ENCODE data around the gene WWOX. TPM values are rescaled to one million over a fixed set of nuclear protein-coding genes. Genes with fewer than 3 reads are reported as not detected.

Gene WWOX
- total RNA-seq, 1 experiment from 2014 or later: 79.9 TPM

GRCh38 chr16:78763821-78764440 lies 664.5 kb downstream of the WWOX start:
- POLR2A ChIA-PET (ENCODE audit: low non-redundant PET): no interaction called here
- no peak for DNase-seq (ENCODE audit: low spot score)
- intact Hi-C loops (cut with micrococcal nuclease; ENCODE audit: unreplicated experiment): no loop called here
- H3K9me3 ChIP-seq (ENCODE audit: low read depth, low read length, poor library complexity, severe bottlenecking): peaks cover 4% of the 10 kb centered on the region
- no peaks in the 10 kb centered on the region for H3K27me3 ChIP-seq (replicated peaks; ENCODE audit: insufficient read depth, low read depth, low read length, poor library complexity)
- TF ChIP-seq EZH2 (IDR thresholded peaks at IDR 0.05; ENCODE audit: borderline replicate concordance, low read depth, low read length, poor library complexity, severe bottlenecking): no peak
- TF ChIP-seq CTCF (conservative IDR thresholded peaks at IDR 0.05; ENCODE audit: low read depth, low read length): no peak
- no peak overlapping the region for H3K27ac ChIP-seq (ENCODE audit: low read depth, low read length, poor library complexity, severe bottlenecking)
- H3K4me1 ChIP-seq (ENCODE audit: insufficient read depth, low read length, poor library complexity, severe bottlenecking): no peaks in the 10 kb centered on the region
- H3K36me3 ChIP-seq (ENCODE audit: insufficient read depth, low read length, poor library complexity, severe bottlenecking): no peaks in the 10 kb centered on the region
- CTCF ChIA-PET: no interaction called here
- no peak overlapping the region for H3K4me3 ChIP-seq (ENCODE audit: low read depth, low read length, poor library complexity, severe bottlenecking)
- no TSS peak for BruUV-seq (replicated peaks)

GRCh38 chr16:78764478-78764877 lies 665.0 kb downstream of the WWOX start:
- intact Hi-C loops (cut with micrococcal nuclease; ENCODE audit: unreplicated experiment): no loop called here
- Histone ChIP-seq H3K27me3 (replicated peaks; ENCODE audit: insufficient read depth, low read depth, low read length, poor library complexity) (no peaks in the 10 kb centered on the region), H3K27ac (ENCODE audit: low read depth, low read length, poor library complexity, severe bottlenecking) (no peak overlapping the region), H3K9me3 (ENCODE audit: low read depth, low read length, poor library complexity, severe bottlenecking) (peaks cover 1% of the 10 kb centered on the region), H3K4me1 (ENCODE audit: insufficient read depth, low read length, poor library complexity, severe bottlenecking) (no peaks in the 10 kb centered on the region), H3K36me3 (ENCODE audit: insufficient read depth, low read length, poor library complexity, severe bottlenecking) (no peaks in the 10 kb centered on the region), H3K4me3 (ENCODE audit: low read depth, low read length, poor library complexity, severe bottlenecking) (no peak overlapping the region)
- DNase-seq (ENCODE audit: low spot score): no peak
- ChIA-PET CTCF (no interaction called here), POLR2A (ENCODE audit: low non-redundant PET) (no interaction called here)
- BruUV-seq (replicated peaks): no TSS peak
- TF ChIP-seq EZH2 (IDR thresholded peaks at IDR 0.05; ENCODE audit: borderline replicate concordance, low read depth, low read length, poor library complexity, severe bottlenecking): no peak

- ChIA-PET POLR2A (ENCODE audit: low non-redundant PET) (no interaction called here), CTCF (no interaction called here)
- no peaks in the 10 kb centered on the region for H3K9me3 ChIP-seq (ENCODE audit: low read depth, low read length, poor library complexity, severe bottlenecking)
These were observed 668.8 kb downstream of the WWOX start for GRCh38 chr16:78768226-78768625.

More at GRCh38 chr16:78768226-78768625, 668.8 kb downstream of the WWOX start:
- BruUV-seq (replicated peaks): no TSS peak
- Histone ChIP-seq H3K4me1 (ENCODE audit: insufficient read depth, low read length, poor library complexity, severe bottlenecking) (no peaks in the 10 kb centered on the region), H3K27me3 (replicated peaks; ENCODE audit: insufficient read depth, low read depth, low read length, poor library complexity) (no peaks in the 10 kb centered on the region), H3K36me3 (ENCODE audit: insufficient read depth, low read length, poor library complexity, severe bottlenecking) (no peaks in the 10 kb centered on the region), H3K4me3 (ENCODE audit: low read depth, low read length, poor library complexity, severe bottlenecking) (no peak overlapping the region), H3K27ac (ENCODE audit: low read depth, low read length, poor library complexity, severe bottlenecking) (no peak overlapping the region)
- DNase-seq (ENCODE audit: low spot score): no peak
- intact Hi-C loops (cut with micrococcal nuclease; ENCODE audit: unreplicated experiment): no loop called here
- TF ChIP-seq CTCF (conservative IDR thresholded peaks at IDR 0.05; ENCODE audit: low read depth, low read length): no peak

Measured in A673 (cell line).